Kidney (tissue), 14 donors: Measurements from ENCODE around the gene DTX4. TPM values are rescaled to one million over a fixed set of nuclear protein-coding genes. Genes with fewer than 3 reads are reported as not detected.

Experiments used
- DNase-seq, 5 donors: peaks; one replicate each; pipeline ENCODE4 v3.0.0-alpha.2; 2013 to 2020
- FAIRE-seq: peaks from 2 replicates; lab custom pipeline; 2012; peaks lifted over from hg19 to GRCh38; lab: Jason Lieb, UNC
- H3K27ac ChIP-seq, 2 donors: one replicate each; pipeline ENCODE4 v1.7.0; 2013; ENCODE audit warnings: low read depth in 2 of 2, low read length in 2 of 2, inconsistent platforms in 1 of 2
- H3K27me3 ChIP-seq: one replicate; pipeline ENCODE4 v1.7.1; 2013; ENCODE audit warnings: low read length, inconsistent platforms; ENCODE audit not compliant: control insufficient read depth, insufficient read depth
- H3K36me3 ChIP-seq, 3 donors: one replicate each; pipeline versions ENCODE4 v1.7.0 to v1.7.1; 2013; ENCODE audit warnings: low read length in 3 of 3, control low read depth in 1 of 3, inconsistent platforms in 1 of 3; ENCODE audit not compliant: insufficient read depth in 3 of 3, control insufficient read depth in 2 of 3
- H3K4me1 ChIP-seq, 3 donors: one replicate each; pipeline versions ENCODE4 v1.7.0 to v1.7.1; 2013; ENCODE audit warnings: low read length in 3 of 3, inconsistent platforms in 1 of 3, low read depth in 1 of 3; ENCODE audit not compliant: control insufficient read depth in 2 of 3, insufficient read depth in 2 of 3
- H3K4me3 ChIP-seq, 3 donors: one replicate each; pipeline versions ENCODE4 v1.7.0 to v1.8.1; 2013; ENCODE audit warnings: low read length in 3 of 3, control low read depth in 1 of 3, inconsistent platforms in 1 of 3
- H3K9ac ChIP-seq, 3 donors: one replicate each; pipeline versions ENCODE4 v1.7.0 to v1.7.1; 2013; ENCODE audit warnings: low read length in 3 of 3, control low read depth in 1 of 3, inconsistent platforms in 1 of 3
- H3K9me3 ChIP-seq, 3 donors: one replicate each; pipeline versions ENCODE4 v1.7.0 to v1.7.1; 2013; ENCODE audit warnings: low read length in 3 of 3, control low read depth in 1 of 3, inconsistent platforms in 1 of 3; ENCODE audit not compliant: control insufficient read depth in 2 of 3, insufficient read depth in 1 of 3
- CTCF ChIP-seq: IDR thresholded peaks from 3 replicates; pipeline ENCODE4 v1.5.1; 2012; ENCODE audit warnings: mild to moderate bottlenecking, moderate library complexity, borderline replicate concordance; ENCODE audit not compliant: insufficient read depth; ENCODE audit errors: extremely low read depth
- intact Hi-C: fragments of 100-400 bp; cut with DNase I; formaldehyde crosslinking; loops from one replicate; pipeline ENCODE4 v1.11.1; 2022
- polyA plus RNA-seq: library from polyadenylated mRNA; stranded (reverse); fragments of 350-450 nt; fragmentation: Illumina TruSeq; extraction: RNeasy Lipid Tissue Mini Kit (QIAGEN cat#74804); gene quantifications from one replicate; pipeline ENCODE4 v1.2.3, GENCODE V29; 2014; ENCODE audit warnings: low read depth, low replicate concordance; ENCODE audit not compliant: insufficient read depth
- total RNA-seq: library from RNA; stranded (reverse); fragmentation: NEBNext Ultra II Directional; extraction: Animal tissue kit (Norgen Biotek cat#: 25700); gene quantifications from one replicate; pipeline ENCODE4 v1.2.1, GENCODE V29; 2021
- donor health status: control.
- donor health status: control.
- donor health status: control.
- donor health status: control.
- donor health status: control.
- donor health status: DM: yes; HTN: yes; CAD: no.
- donor health status: Normal renal cell carcinoma (clear cell type).

The DTX4 gene
- total and polyA plus RNA-seq, 2 donors from 2014 or later: 7.2 to 21.8 TPM

DNA sequence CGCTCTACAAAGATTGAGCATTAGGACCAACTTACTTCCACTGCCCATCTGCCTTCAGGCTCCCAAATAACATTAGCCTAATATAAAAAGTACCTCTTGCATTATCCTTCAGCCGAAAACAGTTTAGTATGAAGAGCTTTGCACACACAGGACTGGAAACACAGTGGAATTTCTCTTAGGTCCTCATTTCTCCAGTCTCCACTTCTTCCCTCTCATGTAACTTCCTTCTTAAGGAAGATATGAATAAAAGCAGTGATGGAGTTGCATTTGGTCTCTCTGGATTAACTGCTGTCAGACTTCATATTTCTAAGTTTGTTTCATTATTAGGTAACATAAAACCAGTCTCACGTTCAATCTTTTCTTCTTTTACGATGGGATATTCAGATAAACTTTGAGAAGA is 46.4 kb downstream of the DTX4 start:
- H3K4me1 ChIP-seq: no peaks in the 10 kb centered on the region
- no peak overlapping the region for H3K27ac ChIP-seq
- no peak overlapping the region for H3K9ac ChIP-seq

DNA sequence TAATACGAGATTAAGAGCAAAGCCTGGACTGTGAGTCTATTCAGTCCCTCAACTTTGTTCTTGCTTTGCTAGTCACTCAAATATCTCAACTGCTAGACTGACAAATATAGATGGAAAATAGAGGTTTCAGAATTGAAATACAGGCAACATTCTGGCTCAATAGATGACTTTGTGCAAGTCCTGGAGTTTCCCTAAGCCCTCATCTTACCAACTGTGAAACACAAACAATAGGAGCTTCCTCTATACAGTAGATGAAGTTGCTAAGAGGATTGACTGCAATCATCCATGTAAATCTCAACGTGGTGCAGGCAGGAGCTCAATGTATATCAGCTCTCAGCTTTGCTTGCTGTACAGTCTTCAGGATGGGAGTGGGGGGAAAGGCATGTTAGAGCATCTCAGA is 47.0 kb downstream of the DTX4 start:
- no peak overlapping the region for H3K4me3 ChIP-seq
- no peaks in the 10 kb centered on the region for H3K27me3 ChIP-seq
- no peak overlapping the region for H3K27ac ChIP-seq
- no peak for FAIRE-seq
- no peak overlapping the region for H3K9ac ChIP-seq
- H3K36me3 ChIP-seq: no peaks in the 10 kb centered on the region
- no peak for TF ChIP-seq CTCF
- H3K9me3 ChIP-seq: no peaks in the 10 kb centered on the region
- no peak for DNase-seq
- intact Hi-C loops: no loop called here
- H3K4me1 ChIP-seq: no peaks in the 10 kb centered on the region

More for the DNA sequence above, 46.4 kb downstream of the DTX4 start:
- Histone ChIP-seq H3K36me3 (no peaks in the 10 kb centered on the region), H3K4me3 (no peak overlapping the region), H3K27me3 (no peaks in the 10 kb centered on the region), H3K9me3 (no peaks in the 10 kb centered on the region)
- intact Hi-C loops: no loop called here
- FAIRE-seq (no peak), DNase-seq (no peak)
- no peak for TF ChIP-seq CTCF

GRCh38 chr11:59219836-59220235 is 47.9 kb downstream of the DTX4 start:
- intact Hi-C loops: no loop called here
- Histone ChIP-seq H3K36me3 (no peaks in the 10 kb centered on the region), H3K9me3 (no peaks in the 10 kb centered on the region), H3K4me1 (no peaks in the 10 kb centered on the region), H3K27me3 (no peaks in the 10 kb centered on the region), H3K27ac (no peak overlapping the region), H3K4me3 (no peak overlapping the region), H3K9ac (no peak overlapping the region)
- no peak for DNase-seq
- TF ChIP-seq CTCF: no peak
- FAIRE-seq: no peak

GRCh38 chr11:59221441-59221840 is 49.5 kb downstream of the DTX4 start:
- TF ChIP-seq CTCF: no peak
- no peaks in the 10 kb centered on the region for H3K36me3 ChIP-seq
- peaks cover 0 to 3% (median 0%) of the 10 kb centered on the region in 3 donors for H3K4me1 ChIP-seq
- H3K9ac ChIP-seq: no peak overlapping the region
- FAIRE-seq (no peak), DNase-seq (no peak)
- H3K9me3 ChIP-seq: no peaks in the 10 kb centered on the region
- no peaks in the 10 kb centered on the region for H3K27me3 ChIP-seq
- intact Hi-C loops: no loop called here
- no peak overlapping the region for H3K4me3 ChIP-seq
- H3K27ac ChIP-seq: no peak overlapping the region
